HepG2 (cell line): ENCODE data around the gene ALDH3B1. TPM values are rescaled to one million over a fixed set of nuclear protein-coding genes. Genes with fewer than 3 reads are reported as not detected.

ENCODE experiments used
- ATAC-seq: fragments of 200-7000 bp; cut with Tn5 transposase; 3 replicates; pipeline ENCODE4 v1.9.1; 2020; ENCODE audit warnings: mild to moderate bottlenecking, moderate library complexity
- BruUV-seq: library from RNA; stranded (reverse); fragments of 400-500 nt; replicated peaks from 2 replicates; lab custom pipeline; 2021; lab: Mats Ljungman, UMichigan
- CTCF ChIA-PET: fragments of 300-600 bp; formaldehyde crosslinking; extraction: SDS; loops from one replicate; lab custom pipeline; 2021; ENCODE audit warnings: low total read pairs, inconsistent platforms, low intra/inter-chr PET ratio; lab: Yijun Ruan, JAX
- POLR2A ChIA-PET: fragments of 350-600 bp; sonication (Branson Sonifier 250); formaldehyde crosslinking; loops from one replicate; lab custom pipeline; 2020; ENCODE audit warnings: antibody characterized with exemption, inconsistent platforms; lab: Yijun Ruan, JAX
- DNase-seq: peaks from one replicate; pipeline ENCODE4 v3.0.0-alpha.2; 2015; ENCODE audit warnings: low spot score
- FAIRE-seq: peaks from 3 replicates; lab custom pipeline; 2011; peaks lifted over from hg19 to GRCh38; lab: Jason Lieb, UNC
- H2AFZ ChIP-seq: one replicate; pipeline ENCODE4 v1.6.1; 2011; ENCODE audit warnings: low read length, inconsistent platforms
- H3K27ac ChIP-seq: fragments of 300-600 bp; 3 replicates; pipeline ENCODE4 v1.8.0; 2011; ENCODE audit warnings: mixed run types, mild to moderate bottlenecking, mixed read lengths, low read length, inconsistent platforms; ENCODE audit not compliant: insufficient read depth; ENCODE audit errors: extremely low read length
- H3K27me3 ChIP-seq, 2 experiments: fragments of 200-600 bp in 1 of 2; 2 replicates in 1 of 2; 3 replicates in 1 of 2; pipeline versions ENCODE4 v1.6.0 to v1.8.0; 2011; ENCODE audit warnings: low read length in 2 of 2, mild to moderate bottlenecking in 2 of 2, moderate library complexity in 2 of 2, inconsistent platforms in 1 of 2; ENCODE audit not compliant: insufficient read depth in 2 of 2, control insufficient read depth in 1 of 2
- H3K36me3 ChIP-seq, 2 experiments: fragments of 200-600 bp in 1 of 2; replicated peaks in 1 of 2; 2 replicates in 1 of 2; 3 replicates in 1 of 2; pipeline versions ENCODE4 v1.5.1 to v1.8.0; 2011; ENCODE audit warnings: low read length in 2 of 2, inconsistent platforms in 1 of 2; ENCODE audit not compliant: insufficient read depth in 2 of 2, control insufficient read depth in 1 of 2
- H3K4me1 ChIP-seq: 2 replicates; pipeline ENCODE4 v1.5.1; 2012; ENCODE audit warnings: low read length, inconsistent platforms; ENCODE audit not compliant: insufficient read depth
- H3K4me2 ChIP-seq: 2 replicates; pipeline ENCODE4 v1.6.0; 2011; ENCODE audit warnings: low read depth, low read length, inconsistent platforms
- H3K4me3 ChIP-seq, 3 experiments: fragments of 200-600 bp in 1 of 3; sonication (generic), shearing (Covaris generic) in 1 of 3; replicated peaks in 1 of 3; 2 replicates each; pipeline ENCODE4 v1.5.1; 2011 to 2016; ENCODE audit warnings: low read length in 3 of 3, inconsistent platforms in 2 of 3, low read depth in 2 of 3, mild to moderate bottlenecking in 2 of 3, control low read depth in 1 of 3, mixed read lengths in 1 of 3; ENCODE audit not compliant: insufficient read depth in 1 of 3
- H3K79me2 ChIP-seq: one replicate; pipeline ENCODE4 v1.6.1; 2011; ENCODE audit warnings: low read length, inconsistent platforms; ENCODE audit not compliant: insufficient read depth
- H3K9ac ChIP-seq: 2 replicates; pipeline ENCODE4 v1.6.0; 2011; ENCODE audit warnings: mild to moderate bottlenecking, low read depth, low read length, inconsistent platforms; ENCODE audit not compliant: insufficient read depth
- H3K9me3 ChIP-seq: 2 replicates; pipeline ENCODE4 v1.5.1; 2012; ENCODE audit warnings: mild to moderate bottlenecking, low read length
- H4K20me1 ChIP-seq: 2 replicates; pipeline ENCODE4 v1.6.0; 2011; ENCODE audit warnings: inconsistent platforms, mild to moderate bottlenecking, low read length, moderate library complexity; ENCODE audit not compliant: insufficient read depth
- BATF2 ChIP-seq: sonication (generic); formaldehyde crosslinking; IDR thresholded peaks from 2 replicates; pipeline ENCODE4 v1.8.0; 2022; ENCODE audit warnings: mild to moderate bottlenecking, missing genetic modification reagents, moderate library complexity
- KLF12 ChIP-seq: sonication (generic); formaldehyde crosslinking; IDR thresholded peaks from 2 replicates; pipeline ENCODE4 v1.4.0; 2020; ENCODE audit warnings: missing genetic modification reagents, borderline replicate concordance
- KLF15 ChIP-seq: sonication (generic); formaldehyde crosslinking; IDR thresholded peaks from 2 replicates; pipeline ENCODE4 v1.8.1; 2023; ENCODE audit warnings: borderline replicate concordance, mild to moderate bottlenecking, inconsistent platforms, missing genetic modification reagents, mixed read lengths
- MAF1 ChIP-seq: sonication (generic); formaldehyde crosslinking; IDR thresholded peaks from 2 replicates; pipeline ENCODE4 v1.5.0; 2020; ENCODE audit warnings: missing genetic modification reagents, borderline replicate concordance
- MATR3 ChIP-seq: sonication (generic); formaldehyde crosslinking; IDR thresholded peaks from 2 replicates; pipeline ENCODE4 v1.4.0; 2020; ENCODE audit warnings: missing genetic modification reagents
- RELA ChIP-seq: sonication (generic); formaldehyde crosslinking; IDR thresholded peaks from 2 replicates; pipeline ENCODE4 v1.4.0; 2020; ENCODE audit warnings: missing genetic modification reagents
- SMC3 ChIP-seq: IDR thresholded peaks from 2 replicates; pipeline ENCODE4 v1.6.1; 2011; ENCODE audit warnings: low read length, improper control_type of control experiment
- TFAP4 ChIP-seq: sonication (generic); IDR thresholded peaks from 2 replicates; pipeline ENCODE4 v1.6.1; 2016; ENCODE audit warnings: low read depth, borderline replicate concordance
- ZFP82 ChIP-seq: sonication (generic); formaldehyde crosslinking; IDR thresholded peaks from 2 replicates; pipeline ENCODE4 v1.5.1; 2020; ENCODE audit warnings: mild to moderate bottlenecking, missing genetic modification reagents, borderline replicate concordance
- ZFY ChIP-seq: sonication (generic); formaldehyde crosslinking; IDR thresholded peaks from 2 replicates; pipeline ENCODE4 v1.4.0; 2020; ENCODE audit warnings: missing genetic modification reagents
- ZNF230 ChIP-seq: sonication (generic); formaldehyde crosslinking; IDR thresholded peaks from 2 replicates; pipeline ENCODE4 v1.4.0; 2020; ENCODE audit warnings: mild to moderate bottlenecking, missing genetic modification reagents
- ZNF362 ChIP-seq: sonication (generic); formaldehyde crosslinking; IDR thresholded peaks from 2 replicates; pipeline ENCODE4 v1.4.0; 2020; ENCODE audit warnings: missing genetic modification reagents, mild to moderate bottlenecking, borderline replicate concordance
- ZNF567 ChIP-seq: sonication (generic); formaldehyde crosslinking; IDR thresholded peaks from 2 replicates; pipeline ENCODE4 v1.8.1; 2023; ENCODE audit warnings: mild to moderate bottlenecking, missing genetic modification reagents, borderline replicate concordance
- ZNF749 ChIP-seq: sonication (generic); formaldehyde crosslinking; IDR thresholded peaks from 2 replicates; pipeline ENCODE4 v1.8.0; 2022; ENCODE audit warnings: mild to moderate bottlenecking, missing genetic modification reagents, moderate library complexity, borderline replicate concordance
- WGBS: methylation state at CpG from one replicate; pipeline ENCODE4 v1.1.6; 2017; ENCODE audit warnings: low lambda C conversion rate; 5-methylcytosine and 5-hydroxymethylcytosine counted together
- in situ Hi-C: cut with HindIII; loops from 2 replicates; pipeline ENCODE4 v1.10.0; 2017; ENCODE audit warnings: low pct_unique_long_range_greater_than_20kb; ENCODE audit not compliant: extremely low pct_ligation_motif_present
- intact Hi-C: fragments of 100-400 bp; cut with micrococcal nuclease; formaldehyde crosslinking; loops from one replicate; pipeline ENCODE4 v1.10.0; 2022; ENCODE audit not compliant: unreplicated experiment
- polyA plus RNA-seq, 8 experiments: library from polyadenylated mRNA; depleted of rRNA in 3 of 8; stranded (reverse) in 7 of 8; unstranded in 1 of 8; fragments of >200 nt; fragmentation: Illumina TruSeq in 4 of 8; extraction: Trizol in 4 of 8; gene quantifications; 2 replicates each; pipeline versions ENCODE4 v1.2.1 to v1.2.3, GENCODE V29; 2011 to 2016; ENCODE audit warnings: low read depth in 4 of 8, missing spikeins in 1 of 8, mixed read lengths in 1 of 8; ENCODE audit not compliant: insufficient read depth in 1 of 8
- total RNA-seq, 5 experiments: library from RNA; depleted of rRNA; stranded (reverse); fragments of >200 nt; fragmentation: Illumina TruSeq; extraction: Trizol; gene quantifications; 2 replicates each; pipeline ENCODE4 v1.2.3, GENCODE V29; 2016; ENCODE audit warnings: low read depth in 1 of 5
- TF ChIP-seq, protein P1 (sequence below): conservative IDR thresholded peaks from 2 replicates; pipeline ENCODE4 v1.6.1; 2018; ENCODE audit warnings: missing genetic modification reagents

The ALDH3B1 gene
- total and polyA plus RNA-seq, 2 of the 13 experiments (the other 11 are each of a cell fraction or from before 2014, with no cell fraction given) = 4.0 to 6.7 TPM

- WGBS = 85% methylated on average over 5 of the region's 5 CpGs
- Histone ChIP-seq H3K27me3 (no peaks in the 10 kb centered on the region), H3K9ac (no peak overlapping the region), H3K4me1 (peaks cover 45% of the 10 kb centered on the region), H4K20me1 (no peaks in the 10 kb centered on the region), H3K4me2 (no peak overlapping the region), H3K4me3 (no peak overlapping the region), H3K36me3 (peaks cover 0 to 3% of the 10 kb centered on the region in 2 experiments; a peak in 1 of 5 replicates), H3K79me2 (peaks cover 3% of the 10 kb centered on the region), H3K9me3 (no peaks in the 10 kb centered on the region), H3K27ac (no peak overlapping the region), H2AFZ (no peak overlapping the region)
- no TSS peak for BruUV-seq
- TF ChIP-seq SMC3 = no peak
- no peak for TF ChIP-seq TFAP4
- TF ChIP-seq KLF15 (CRISPR knock-in tag) = no peak
- TF ChIP-seq ZFY (CRISPR knock-in tag) = no peak
- no peak for TF ChIP-seq KLF12 (CRISPR knock-in tag)
- no peak for TF ChIP-seq ZNF362 (CRISPR knock-in tag)
- TF ChIP-seq, protein P1, sequence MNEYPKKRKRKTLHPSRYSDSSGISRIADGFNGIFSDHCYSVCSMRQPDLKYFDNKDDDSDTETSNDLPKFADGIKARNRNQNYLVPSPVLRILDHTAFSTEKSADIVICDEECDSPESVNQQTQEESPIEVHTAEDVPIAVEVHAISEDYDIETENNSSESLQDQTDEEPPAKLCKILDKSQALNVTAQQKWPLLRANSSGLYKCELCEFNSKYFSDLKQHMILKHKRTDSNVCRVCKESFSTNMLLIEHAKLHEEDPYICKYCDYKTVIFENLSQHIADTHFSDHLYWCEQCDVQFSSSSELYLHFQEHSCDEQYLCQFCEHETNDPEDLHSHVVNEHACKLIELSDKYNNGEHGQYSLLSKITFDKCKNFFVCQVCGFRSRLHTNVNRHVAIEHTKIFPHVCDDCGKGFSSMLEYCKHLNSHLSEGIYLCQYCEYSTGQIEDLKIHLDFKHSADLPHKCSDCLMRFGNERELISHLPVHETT (CRISPR knock-in tag) = no peak
- TF ChIP-seq ZFP82 (CRISPR knock-in tag) = no peak
- TF ChIP-seq BATF2 (CRISPR knock-in tag) = no peak
- TF ChIP-seq ZNF567 (CRISPR knock-in tag) = no peak
- TF ChIP-seq MAF1 = no peak
- no peak for TF ChIP-seq ZNF230
- no peak for TF ChIP-seq ZNF749
- TF ChIP-seq MATR3 (CRISPR knock-in tag) = no peak
- TF ChIP-seq RELA (CRISPR knock-in tag) = no peak
- intact Hi-C loops = no loop called here
- CTCF ChIA-PET = no interaction called here
- DNase-seq (no peak), ATAC-seq (no peak), FAIRE-seq (no peak)
- POLR2A ChIA-PET = interaction anchor here (1.1 kb wide), 1 partner anchor 17 kb away, joined by 6 read pairs; no protein-coding TSS in a partner anchor
- in situ Hi-C loops = no loop called here
Observed at GRCh38 chr11:68024508-68024907, 14.4 kb downstream of the ALDH3B1 start.
